Breast epithelium (tissue), 4 donors: ENCODE measurements around the gene WFDC2. TPM values are rescaled to one million over a fixed set of nuclear protein-coding genes. Genes with fewer than 3 reads are reported as not detected.
A peak's percentile ranks its signal among the peaks of the same experiment; 100 is the strongest.

Source experiments
- DNase-seq, 2 donors: peaks; one replicate each; pipeline ENCODE4 v3.0.0-alpha.2; 2019; ENCODE audit warnings: low spot score in 2 of 2
- H3K27ac ChIP-seq, 2 donors: fragments of 200-600 bp; sonication (generic) in 1 of 2; one replicate each; pipeline ENCODE4 v1.5.1; 2016 to 2019; ENCODE audit warnings: mild to moderate bottlenecking in 1 of 2
- H3K27me3 ChIP-seq, 2 donors: fragments of 200-600 bp; sonication (generic) in 1 of 2; one replicate each; pipeline versions ENCODE4 v1.5.1 to v1.6.0; 2017 to 2019; ENCODE audit warnings: control low read depth in 1 of 2, mild to moderate bottlenecking in 1 of 2
- H3K36me3 ChIP-seq: fragments of 200-600 bp; one replicate; pipeline ENCODE4 v1.5.1; 2019
- H3K4me1 ChIP-seq, 2 donors: fragments of 200-600 bp; sonication (generic); one replicate each; pipeline ENCODE4 v1.5.1; 2016 to 2019; ENCODE audit warnings: control low read depth in 1 of 2
- H3K4me3 ChIP-seq, 3 donors: fragments of 200-600 bp; sonication (generic); 1 replicate in 2 of 3; 2 replicates in 1 of 3; pipeline ENCODE4 v1.5.1; 2016 to 2019; ENCODE audit warnings: mild to moderate bottlenecking in 3 of 3, moderate library complexity in 2 of 3
- H3K9me3 ChIP-seq, 2 donors: fragments of 200-600 bp; sonication (generic) in 1 of 2; one replicate each; pipeline ENCODE4 v1.5.1; 2016 to 2019; ENCODE audit warnings: control low read depth in 1 of 2
- POLR2A ChIP-seq: fragments of 450-650 bp; IDR thresholded peaks from one replicate; pipeline ENCODE4 v1.6.1; 2016; ENCODE audit warnings: antibody characterized with exemption, mild to moderate bottlenecking, moderate library complexity
- POLR2AphosphoS5 ChIP-seq, 3 donors: sonication (generic); formaldehyde crosslinking; IDR thresholded peaks; one replicate each; pipeline ENCODE4 v1.6.1; 2017; ENCODE audit warnings: antibody characterized with exemption in 3 of 3
- intact Hi-C: fragments of 100-400 bp; cut with DNase I; formaldehyde crosslinking; loops from one replicate; pipeline ENCODE4 v1.15.1; 2023; ENCODE audit warnings: low total_unique reads
- total RNA-seq, 3 donors: library from RNA; depleted of rRNA; stranded (reverse); fragments of >200 nt; gene quantifications; one replicate each; pipeline ENCODE4 v1.1.0, GENCODE V29; 2016
- TF ChIP-seq, protein P1 (sequence below), 3 donors: fragments of 450-650 bp; IDR thresholded peaks; one replicate each; pipeline ENCODE4 v1.5.1; 2016 to 2017; ENCODE audit warnings: antibody characterized with exemption in 3 of 3, mild to moderate bottlenecking in 3 of 3, moderate library complexity in 3 of 3

Gene WFDC2
- total RNA-seq, 3 donors from 2014 or later, result 43.9 to 106 TPM; not detected in 1

DNA sequence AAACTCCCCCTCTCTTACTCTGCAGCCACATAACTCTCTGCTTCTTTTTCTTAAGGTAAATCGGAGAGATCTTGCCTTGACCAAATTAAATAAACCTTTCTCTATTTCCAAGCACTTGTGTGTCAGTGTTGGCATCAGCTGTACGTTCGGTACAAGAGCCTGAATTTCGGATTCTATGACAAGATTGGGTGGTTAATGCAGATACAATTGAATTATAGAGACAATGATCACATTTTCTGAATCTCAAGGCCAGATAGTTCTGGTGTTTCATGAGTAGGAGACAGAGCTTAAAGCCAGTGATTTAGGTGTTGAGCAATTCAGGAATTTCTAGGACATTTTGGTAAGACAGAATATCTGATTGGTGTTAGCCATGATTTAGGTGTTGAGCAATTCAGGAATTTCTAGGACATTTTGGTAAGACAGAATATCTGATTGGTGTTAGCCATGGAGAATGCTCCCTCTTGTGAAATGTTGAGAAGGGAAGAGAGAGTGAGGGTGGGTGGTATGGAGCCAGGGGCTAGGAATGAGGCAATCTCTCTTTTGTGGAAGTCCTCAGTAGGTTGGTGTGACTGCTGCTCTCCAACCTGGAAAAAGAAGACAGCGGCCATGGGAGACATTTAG, 40.8 kb downstream of the WFDC2 start:
- H3K4me3 ChIP-seq, result no peak overlapping the region
- no peaks in the 10 kb centered on the region for H3K36me3 ChIP-seq
- intact Hi-C loops, result no loop called here
- DNase-seq, result no peak
- H3K27me3 ChIP-seq, result no peaks in the 10 kb centered on the region
- no peaks in the 10 kb centered on the region for H3K9me3 ChIP-seq
- TF ChIP-seq POLR2AphosphoS5 (IDR thresholded peaks at IDR 0.05) (no peak), POLR2A (no peak)
- TF ChIP-seq, protein P1, sequence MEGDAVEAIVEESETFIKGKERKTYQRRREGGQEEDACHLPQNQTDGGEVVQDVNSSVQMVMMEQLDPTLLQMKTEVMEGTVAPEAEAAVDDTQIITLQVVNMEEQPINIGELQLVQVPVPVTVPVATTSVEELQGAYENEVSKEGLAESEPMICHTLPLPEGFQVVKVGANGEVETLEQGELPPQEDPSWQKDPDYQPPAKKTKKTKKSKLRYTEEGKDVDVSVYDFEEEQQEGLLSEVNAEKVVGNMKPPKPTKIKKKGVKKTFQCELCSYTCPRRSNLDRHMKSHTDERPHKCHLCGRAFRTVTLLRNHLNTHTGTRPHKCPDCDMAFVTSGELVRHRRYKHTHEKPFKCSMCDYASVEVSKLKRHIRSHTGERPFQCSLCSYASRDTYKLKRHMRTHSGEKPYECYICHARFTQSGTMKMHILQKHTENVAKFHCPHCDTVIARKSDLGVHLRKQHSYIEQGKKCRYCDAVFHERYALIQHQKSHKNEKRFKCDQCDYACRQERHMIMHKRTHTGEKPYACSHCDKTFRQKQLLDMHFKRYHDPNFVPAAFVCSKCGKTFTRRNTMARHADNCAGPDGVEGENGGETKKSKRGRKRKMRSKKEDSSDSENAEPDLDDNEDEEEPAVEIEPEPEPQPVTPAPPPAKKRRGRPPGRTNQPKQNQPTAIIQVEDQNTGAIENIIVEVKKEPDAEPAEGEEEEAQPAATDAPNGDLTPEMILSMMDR (IDR thresholded peaks at IDR 0.05), result no peak
- H3K27ac ChIP-seq, result no peak overlapping the region
- H3K4me1 ChIP-seq, result no peaks in the 10 kb centered on the region

DNA sequence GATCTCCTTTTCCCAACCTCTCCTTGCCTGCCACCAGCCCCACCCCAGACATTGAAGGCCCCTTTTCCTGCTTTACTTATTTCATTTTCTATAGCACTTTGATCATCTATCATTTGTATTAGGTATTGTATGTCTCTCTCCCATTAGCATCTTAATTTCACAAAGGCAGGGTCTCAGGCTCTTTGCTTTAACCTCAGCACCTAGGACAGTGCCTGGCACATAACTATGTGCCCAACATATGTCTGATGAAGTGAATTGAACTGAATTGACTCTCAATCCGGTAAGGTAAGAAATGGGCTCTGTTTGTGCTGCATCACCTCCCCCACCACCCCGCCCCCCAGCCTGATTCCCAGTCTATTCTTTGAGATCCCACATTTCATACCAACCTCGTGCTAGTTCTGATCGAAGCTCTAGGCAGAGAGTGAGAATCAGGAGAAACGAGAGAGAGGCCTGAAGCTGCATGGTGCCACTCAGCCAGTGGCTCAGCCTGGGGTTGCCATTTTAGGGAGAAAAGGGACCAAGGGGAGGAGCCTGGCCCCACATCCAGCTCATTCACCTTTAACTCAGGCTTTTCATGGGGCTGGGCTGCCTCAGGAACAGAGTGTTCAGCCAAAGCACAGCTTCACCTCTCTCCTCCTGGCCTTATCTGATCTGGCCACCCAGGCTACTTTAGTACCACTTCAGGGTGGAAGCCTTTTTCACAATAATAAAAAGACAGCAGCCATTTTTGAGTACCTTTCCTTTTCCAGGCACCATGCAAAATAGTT, 45.8 kb downstream of the WFDC2 start, which contains the start of gene SPINT3:
TSS of gene SPINT3 (minus strand) at position 476 of the 767 bp plus-strand sequence. CDS start at position 462, 14 bp downstream.
- no peaks in the 10 kb centered on the region for H3K4me1 ChIP-seq
- intact Hi-C loops, result no loop called here
- H3K27ac ChIP-seq, result no peak within 1 kb of the TSS
- H3K4me3 ChIP-seq, result no peak within 1 kb of the TSS
- no peaks in the 10 kb centered on the region for H3K9me3 ChIP-seq
- H3K36me3 ChIP-seq, result no peaks in the 10 kb centered on the region
- TF ChIP-seq, protein P1 (IDR thresholded peaks at IDR 0.05), result no peak
- TF ChIP-seq POLR2AphosphoS5 (IDR thresholded peaks at IDR 0.05) (no peak), POLR2A (no peak)
- H3K27me3 ChIP-seq, result no peaks in the 10 kb centered on the region
- DNase-seq, result no peak

DNA sequence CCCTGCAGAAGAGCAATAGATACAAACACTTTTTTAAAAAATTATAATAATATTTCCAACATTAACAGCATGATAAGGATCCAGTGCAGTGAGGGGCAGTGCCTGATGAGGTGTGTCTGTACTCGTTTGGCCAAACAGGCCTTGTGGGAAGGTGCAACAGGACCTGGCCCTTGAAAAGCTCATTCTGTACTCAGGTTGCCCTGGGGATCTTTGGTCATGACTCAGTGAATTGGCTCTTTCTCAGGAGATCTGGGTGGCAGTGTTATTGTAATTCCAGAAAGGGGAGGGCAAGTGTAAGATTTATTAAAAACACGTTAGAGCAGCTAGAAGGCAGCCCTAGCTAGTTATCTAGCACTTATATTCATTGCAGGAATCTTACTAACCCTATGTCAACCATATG, 48.7 kb downstream of the WFDC2 start:
- peak in 1 of 2 donors; percentile 76 for DNase-seq
- Histone ChIP-seq H3K27me3 (no peaks in the 10 kb centered on the region), H3K36me3 (no peaks in the 10 kb centered on the region), H3K4me3 (no peak overlapping the region), H3K9me3 (no peaks in the 10 kb centered on the region), H3K4me1 (no peaks in the 10 kb centered on the region), H3K27ac (peak overlapping the region; percentile 61 to 66)
- TF ChIP-seq, protein P1 (IDR thresholded peaks at IDR 0.05), result no peak
- TF ChIP-seq POLR2A (no peak), POLR2AphosphoS5 (IDR thresholded peaks at IDR 0.05) (no peak)
- intact Hi-C loops, result no loop called here

DNA sequence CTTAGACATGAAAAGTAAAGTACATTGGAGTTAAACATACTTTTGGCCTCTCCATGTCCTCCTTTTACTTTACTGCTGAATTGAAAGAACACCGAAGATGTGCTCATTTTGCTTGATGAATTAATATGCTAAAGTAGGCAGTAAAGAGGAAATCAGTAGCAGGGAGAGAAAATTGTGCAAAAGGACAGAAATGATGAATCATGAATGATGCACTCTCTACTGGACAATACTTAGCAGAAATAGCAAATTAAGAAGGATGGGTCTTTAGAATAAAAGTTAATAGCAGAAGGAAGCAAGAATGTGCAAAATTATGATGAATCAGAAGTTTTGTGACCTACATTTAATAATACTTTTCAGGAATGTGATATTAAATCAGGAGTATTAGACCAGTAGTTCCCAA, 54.3 kb downstream of the WFDC2 start:
- no peak for TF ChIP-seq POLR2AphosphoS5 (IDR thresholded peaks at IDR 0.05)
- no peak for TF ChIP-seq POLR2A
- TF ChIP-seq, protein P1 (IDR thresholded peaks at IDR 0.05), result no peak
- Histone ChIP-seq H3K27ac (no peak overlapping the region), H3K27me3 (no peaks in the 10 kb centered on the region), H3K9me3 (no peaks in the 10 kb centered on the region), H3K36me3 (no peaks in the 10 kb centered on the region), H3K4me1 (no peaks in the 10 kb centered on the region), H3K4me3 (no peak overlapping the region)
- intact Hi-C loops, result no loop called here
- no peak for DNase-seq

DNA sequence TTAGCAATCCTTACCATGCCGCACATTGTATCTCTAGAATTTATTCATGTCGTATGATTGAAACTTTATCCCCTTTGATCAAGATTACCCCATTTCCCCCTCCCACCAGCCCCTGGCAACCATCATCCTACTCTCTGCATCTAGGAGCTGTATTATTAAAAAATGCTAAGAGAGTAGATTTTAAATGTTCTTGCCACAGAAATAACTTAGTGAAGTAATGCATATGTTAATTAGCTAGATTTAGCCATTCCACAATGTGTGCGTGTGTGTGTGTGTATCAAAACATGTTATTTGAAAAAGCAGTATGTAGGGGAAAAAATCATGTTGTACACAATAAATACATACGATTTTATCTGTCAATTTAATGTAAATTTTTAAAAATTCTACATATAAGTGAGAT, 57.7 kb downstream of the WFDC2 start:
- Histone ChIP-seq H3K36me3 (no peaks in the 10 kb centered on the region), H3K4me1 (no peaks in the 10 kb centered on the region), H3K27ac (no peak overlapping the region), H3K4me3 (no peak overlapping the region), H3K27me3 (no peaks in the 10 kb centered on the region), H3K9me3 (no peaks in the 10 kb centered on the region)
- intact Hi-C loops, result no loop called here
- no peak for DNase-seq
- no peak for TF ChIP-seq POLR2A
- TF ChIP-seq, protein P1 (IDR thresholded peaks at IDR 0.05), result no peak
- no peak for TF ChIP-seq POLR2AphosphoS5 (IDR thresholded peaks at IDR 0.05)
